Astrocyte (in vitro differentiated cells and primary cell): ENCODE measurements around the gene NLGN1.

Experiments used
- CTCF ChIP-seq: IDR thresholded peaks from 2 replicates; pipeline ENCODE4 v1.5.1; 2011; ENCODE audit warnings: low read depth, mild to moderate bottlenecking, inconsistent platforms, low read length, moderate library complexity; ENCODE audit not compliant: insufficient read depth
- EZH2 ChIP-seq: IDR thresholded peaks from 2 replicates; pipeline ENCODE4 v1.6.1; 2012; ENCODE audit warnings: mild to moderate bottlenecking, low read length, inconsistent platforms; ENCODE audit not compliant: insufficient read depth

- no peak for TF ChIP-seq EZH2
- no peak for TF ChIP-seq CTCF
Observed at GRCh38 chr3:173614522-173614921, 217.0 kb downstream of the NLGN1 start.
